ENCODE data around the gene MARCHF10. TPM values are rescaled to one million over a fixed set of nuclear protein-coding genes. Genes with fewer than 3 reads are reported as not detected.
"Not testable (repeated sequence)": the region's sequence is repeated elsewhere in the genome, so short reads cannot be mapped to it uniquely, and the experiment has no call there.

Gene MARCHF10
- total RNA-seq, 1 donor from 2014 or later: not detected

DNA sequence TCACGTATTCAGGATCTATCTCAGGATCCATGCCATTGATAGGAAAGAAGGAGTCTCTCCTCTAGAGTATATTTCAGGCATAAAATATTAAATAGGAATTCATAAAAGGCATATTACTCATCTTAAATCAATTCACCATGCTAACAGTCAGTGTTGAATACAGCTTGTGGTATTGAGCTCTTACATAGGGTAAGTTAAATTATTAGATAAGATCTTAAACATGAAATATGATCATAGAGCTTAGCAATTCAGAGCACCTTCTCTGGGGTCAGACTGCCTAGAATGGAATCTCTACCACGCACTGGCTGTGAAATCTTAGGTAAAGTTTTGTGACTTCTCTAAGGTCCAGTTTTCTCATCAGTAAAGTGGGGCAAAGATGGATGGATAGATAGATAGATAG, 20.7 kb downstream of the MARCHF10 start:
- intact Hi-C loops (cut with micrococcal nuclease): no loop called here
- no peak for ATAC-seq (ENCODE audit: low read depth)
- TF ChIP-seq, protein P1, sequence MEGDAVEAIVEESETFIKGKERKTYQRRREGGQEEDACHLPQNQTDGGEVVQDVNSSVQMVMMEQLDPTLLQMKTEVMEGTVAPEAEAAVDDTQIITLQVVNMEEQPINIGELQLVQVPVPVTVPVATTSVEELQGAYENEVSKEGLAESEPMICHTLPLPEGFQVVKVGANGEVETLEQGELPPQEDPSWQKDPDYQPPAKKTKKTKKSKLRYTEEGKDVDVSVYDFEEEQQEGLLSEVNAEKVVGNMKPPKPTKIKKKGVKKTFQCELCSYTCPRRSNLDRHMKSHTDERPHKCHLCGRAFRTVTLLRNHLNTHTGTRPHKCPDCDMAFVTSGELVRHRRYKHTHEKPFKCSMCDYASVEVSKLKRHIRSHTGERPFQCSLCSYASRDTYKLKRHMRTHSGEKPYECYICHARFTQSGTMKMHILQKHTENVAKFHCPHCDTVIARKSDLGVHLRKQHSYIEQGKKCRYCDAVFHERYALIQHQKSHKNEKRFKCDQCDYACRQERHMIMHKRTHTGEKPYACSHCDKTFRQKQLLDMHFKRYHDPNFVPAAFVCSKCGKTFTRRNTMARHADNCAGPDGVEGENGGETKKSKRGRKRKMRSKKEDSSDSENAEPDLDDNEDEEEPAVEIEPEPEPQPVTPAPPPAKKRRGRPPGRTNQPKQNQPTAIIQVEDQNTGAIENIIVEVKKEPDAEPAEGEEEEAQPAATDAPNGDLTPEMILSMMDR (IDR thresholded peaks at IDR 0.05): no peak
- Mint-ChIP-seq H3K4me3 (no peak overlapping the region), H3K4me1 (no peaks in the 10 kb centered on the region), H3K36me3 (ENCODE audit: low read depth) (no peaks in the 10 kb centered on the region), H3K27me3 (peaks cover 5% of the 10 kb centered on the region), H3K27ac (no peak overlapping the region), H3K9me3 (peaks cover 6% of the 10 kb centered on the region)
- POLR2A ChIA-PET: no interaction called here
- CTCF ChIA-PET: no interaction called here
- DNase-seq: no peak

DNA sequence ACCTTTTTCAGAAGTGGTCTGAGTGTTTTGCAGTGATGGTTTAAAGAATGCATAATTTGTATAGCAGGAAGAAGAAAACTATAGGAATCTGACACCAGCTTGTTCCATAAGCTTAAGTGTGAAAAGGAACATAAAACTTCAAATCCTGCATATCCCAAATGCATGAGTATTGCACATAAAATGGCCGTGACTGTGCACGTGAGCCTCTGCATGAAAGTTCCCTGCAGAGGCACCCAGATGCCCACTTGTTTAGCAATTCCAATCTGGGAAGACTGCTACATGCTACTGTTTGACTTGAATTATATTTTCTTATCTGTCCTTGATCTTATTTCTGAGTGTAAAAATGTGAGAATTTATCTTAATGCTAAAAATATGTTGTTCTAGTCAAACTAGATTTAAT, 21.5 kb downstream of the MARCHF10 start:
- Mint-ChIP-seq H3K27me3 (peaks cover 5% of the 10 kb centered on the region), H3K9me3 (peaks cover 6% of the 10 kb centered on the region), H3K4me1 (no peaks in the 10 kb centered on the region), H3K36me3 (ENCODE audit: low read depth) (no peaks in the 10 kb centered on the region), H3K4me3 (no peak overlapping the region), H3K27ac (no peak overlapping the region)
- ChIA-PET POLR2A (no interaction called here), CTCF (no interaction called here)
- DNase-seq (no peak), ATAC-seq (ENCODE audit: low read depth) (no peak)
- intact Hi-C loops (cut with micrococcal nuclease): no loop called here
- TF ChIP-seq, protein P1 (IDR thresholded peaks at IDR 0.05): no peak

- H3K27ac Mint-ChIP-seq; CTCF ChIA-PET; ATAC-seq (ENCODE audit: low read depth); H3K4me1 Mint-ChIP-seq; H3K4me3 Mint-ChIP-seq; H3K27me3 Mint-ChIP-seq; DNase-seq; H3K36me3 Mint-ChIP-seq (ENCODE audit: low read depth); H3K9me3 Mint-ChIP-seq; POLR2A ChIA-PET; intact Hi-C loops (cut with micrococcal nuclease): not testable (repeated sequence)
Measured at GRCh38 chr17:62785983-62786382, 22.1 kb downstream of the MARCHF10 start.

DNA sequence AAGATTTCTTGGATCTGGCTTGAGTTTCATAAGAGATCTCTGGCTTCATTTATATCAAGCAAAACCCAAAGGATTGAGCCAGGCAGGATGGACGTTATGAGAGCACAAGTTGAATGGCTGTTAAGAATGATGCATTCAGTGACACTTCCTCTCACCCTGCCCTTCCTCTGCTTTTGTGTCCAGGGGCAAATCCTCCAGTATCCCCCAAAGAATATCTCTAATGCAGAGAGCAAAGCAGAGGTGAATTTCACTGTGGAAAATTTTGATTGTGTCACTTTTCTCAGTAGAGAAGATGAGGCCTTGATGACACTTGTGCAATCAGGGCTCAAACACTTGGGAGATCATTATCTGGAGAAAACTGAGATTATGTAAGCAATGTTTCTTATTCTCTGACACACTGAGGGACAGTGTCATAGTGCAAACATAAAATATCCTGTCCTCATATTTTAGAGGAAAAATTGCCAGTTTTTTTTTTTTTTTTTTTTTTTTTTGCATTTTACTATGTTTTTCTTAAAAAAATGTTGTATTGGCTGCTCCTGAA, 25.3 kb downstream of the MARCHF10 start:
- intact Hi-C loops (cut with micrococcal nuclease): no loop called here
- H3K9me3 Mint-ChIP-seq: peaks cover 6% of the 10 kb centered on the region

DNA sequence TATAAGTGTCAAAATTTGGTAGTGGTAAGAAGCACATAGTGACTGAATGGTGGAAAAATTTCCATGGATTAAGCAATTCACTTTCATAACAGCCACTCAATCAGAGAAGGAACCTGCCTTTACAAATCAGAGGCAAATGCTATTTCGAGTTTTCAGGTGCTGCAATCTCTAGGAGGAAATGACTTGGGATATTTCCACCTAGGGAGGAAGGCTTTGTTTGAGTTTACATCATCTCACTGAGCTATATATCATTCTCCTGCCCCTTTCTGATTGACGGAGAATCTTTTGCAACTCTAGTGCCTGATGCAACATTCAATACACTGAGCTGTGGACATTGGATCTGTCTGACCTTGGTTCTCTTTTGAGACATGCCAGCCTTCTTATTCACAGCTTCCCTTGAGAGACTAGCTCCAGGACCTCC, 26.3 kb downstream of the MARCHF10 start:
- Mint-ChIP-seq H3K27ac (no peak overlapping the region), H3K4me1 (no peaks in the 10 kb centered on the region), H3K27me3 (peaks cover 10% of the 10 kb centered on the region), H3K4me3 (no peak overlapping the region), H3K9me3 (peaks cover 6% of the 10 kb centered on the region), H3K36me3 (ENCODE audit: low read depth) (no peaks in the 10 kb centered on the region)
- ChIA-PET POLR2A (no interaction called here), CTCF (no interaction called here)
- ATAC-seq (ENCODE audit: low read depth): no peak
- no peak for DNase-seq
- TF ChIP-seq, protein P1 (IDR thresholded peaks at IDR 0.05): no peak
- intact Hi-C loops (cut with micrococcal nuclease): no loop called here

More for the DNA sequence above, 25.3 kb downstream of the MARCHF10 start:
- Mint-ChIP-seq H3K4me1 (no peaks in the 10 kb centered on the region), H3K36me3 (ENCODE audit: low read depth) (no peaks in the 10 kb centered on the region), H3K4me3 (no peak overlapping the region), H3K27me3 (peaks cover 6% of the 10 kb centered on the region), H3K27ac (no peak overlapping the region)
- DNase-seq (no peak), ATAC-seq (ENCODE audit: low read depth) (no peak)
- TF ChIP-seq, protein P1 (IDR thresholded peaks at IDR 0.05): no peak
- POLR2A ChIA-PET: no interaction called here
- CTCF ChIA-PET: no interaction called here

DNA sequence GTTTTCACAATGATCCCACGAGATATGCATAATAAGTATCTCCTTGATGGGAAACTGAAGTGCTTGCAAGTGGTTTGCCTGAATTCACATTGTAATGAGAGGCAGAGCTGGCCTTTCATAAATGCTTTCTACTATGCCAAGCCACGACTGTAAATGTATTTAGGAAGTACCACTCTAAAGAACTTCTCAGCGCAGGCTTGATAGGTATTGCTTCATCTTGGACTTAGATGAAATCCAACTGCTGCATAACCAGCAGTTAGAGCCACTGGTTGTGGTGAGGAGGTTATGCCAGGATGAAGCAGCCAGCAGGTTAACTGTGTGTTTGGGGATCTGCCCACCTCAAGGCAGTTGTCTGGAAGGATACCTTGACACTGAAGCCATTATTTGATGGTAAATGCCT, 26.8 kb downstream of the MARCHF10 start:
- no peaks in the 10 kb centered on the region for H3K4me1 Mint-ChIP-seq
- H3K4me3 Mint-ChIP-seq: no peak overlapping the region
- DNase-seq (no peak), ATAC-seq (ENCODE audit: low read depth) (no peak)
- H3K27me3 Mint-ChIP-seq: peaks cover 10% of the 10 kb centered on the region
- intact Hi-C loops (cut with micrococcal nuclease): no loop called here
- peaks cover 6% of the 10 kb centered on the region for H3K9me3 Mint-ChIP-seq
- CTCF ChIA-PET: no interaction called here
- POLR2A ChIA-PET: no interaction called here
- no peak overlapping the region for H3K27ac Mint-ChIP-seq
- H3K36me3 Mint-ChIP-seq (ENCODE audit: low read depth): no peaks in the 10 kb centered on the region
- TF ChIP-seq, protein P1 (IDR thresholded peaks at IDR 0.05): no peak
